GM10847 (cell line): ENCODE results near the gene EMSY.

Experiments used
- POLR2A ChIP-seq: IDR thresholded peaks from 2 replicates; pipeline ENCODE4 v1.6.1; 2011; ENCODE audit not compliant: insufficient read length; ENCODE audit errors: extremely low read depth

EMSY gene

GRCh38 chr11:76567261-76567660, 122.4 kb downstream of the EMSY start:
- no peak for TF ChIP-seq POLR2A

GRCh38 chr11:76568139-76568538, 123.3 kb downstream of the EMSY start:
- no peak for TF ChIP-seq POLR2A

- no peak for TF ChIP-seq POLR2A
Measured at GRCh38 chr11:76568621-76569020, 123.8 kb downstream of the EMSY start.

- TF ChIP-seq POLR2A = no peak
Measured at GRCh38 chr11:76574406-76574805, 129.6 kb downstream of the EMSY start.

GRCh38 chr11:76574879-76575278, 130.1 kb downstream of the EMSY start:
- TF ChIP-seq POLR2A = no peak

- TF ChIP-seq POLR2A = no peak
Measured at GRCh38 chr11:76577226-76577920, 132.6 kb downstream of the EMSY start.

- TF ChIP-seq POLR2A = no peak
Measured at GRCh38 chr11:76577921-76578653, 133.3 kb downstream of the EMSY start.

- no peak for TF ChIP-seq POLR2A
Measured at GRCh38 chr11:76578654-76579055, 133.8 kb downstream of the EMSY start.

GRCh38 chr11:76579056-76579751, 134.4 kb downstream of the EMSY start:
- no peak for TF ChIP-seq POLR2A

- no peak for TF ChIP-seq POLR2A
Measured at GRCh38 chr11:76579752-76580151, 134.9 kb downstream of the EMSY start.

GRCh38 chr11:76587820-76588454, 143.1 kb downstream of the EMSY start:
- TF ChIP-seq POLR2A = no peak

GRCh38 chr11:76588455-76589325, 143.9 kb downstream of the EMSY start:
- TF ChIP-seq POLR2A = no peak

GRCh38 chr11:76589477-76589876, 144.7 kb downstream of the EMSY start:
- TF ChIP-seq POLR2A = no peak
